Measurements from ENCODE around the gene PRICKLE4. TPM values are rescaled to one million over a fixed set of nuclear protein-coding genes. Genes with fewer than 3 reads are reported as not detected.
A peak's percentile ranks its signal among the peaks of the same experiment; 100 is the strongest.

PRICKLE4 gene
- polyA plus RNA-seq, 1 donor from 2014 or later, result 1.3 TPM

GRCh38 chr6:41734666-41735426 is 45.7 kb upstream of the PRICKLE4 start:
- Histone ChIP-seq H3K27ac (ENCODE audit: low read length) (no peak overlapping the region), H3K4me3 (ENCODE audit: low read length) (peak overlapping the region; percentile 65), H3K9me2 (ENCODE audit: insufficient read depth, low read length) (no peaks in the 10 kb centered on the region), H3K79me2 (replicated peaks; ENCODE audit: insufficient read depth, low read length) (no peaks in the 10 kb centered on the region), H2AFZ (ENCODE audit: low read depth, low read length) (no peak overlapping the region), H3K36me3 (ENCODE audit: insufficient read depth, low read length) (no peaks in the 10 kb centered on the region), H3K9me3 (ENCODE audit: low read length) (no peaks in the 10 kb centered on the region), H4K20me1 (ENCODE audit: insufficient read depth) (no peaks in the 10 kb centered on the region), H3K4me2 (ENCODE audit: low read length) (no peak overlapping the region), H3K9ac (ENCODE audit: low read length) (peak overlapping the region; percentile 38), H3K27me3 (ENCODE audit: insufficient read depth, low read depth, low read length) (peaks cover 22% of the 10 kb centered on the region), H3F3A (ENCODE audit: insufficient read depth, low read length, poor library complexity, severe bottlenecking) (no peaks in the 10 kb centered on the region)
- TF ChIP-seq SMC3 (conservative IDR thresholded peaks at IDR 0.05; ENCODE audit: poor library complexity), result no peak
- TF ChIP-seq EZH2 (IDR thresholded peaks at IDR 0.05; ENCODE audit: borderline replicate concordance, insufficient read depth, low read length, poor library complexity, severe bottlenecking), result no peak
- TF ChIP-seq EP300 (conservative IDR thresholded peaks at IDR 0.05; ENCODE audit: poor library complexity, severe bottlenecking), result no peak
- TF ChIP-seq RAD21 (conservative IDR thresholded peaks at IDR 0.05), result no peak
- no peak for TF ChIP-seq REST (IDR thresholded peaks at IDR 0.05; ENCODE audit: borderline replicate concordance)
- TF ChIP-seq MXI1 (conservative IDR thresholded peaks at IDR 0.05; ENCODE audit: poor library complexity, severe bottlenecking), result no peak
- TF ChIP-seq TAF1 (IDR thresholded peaks at IDR 0.05; ENCODE audit: low read depth), result no peak
- no peak for TF ChIP-seq POLR2AphosphoS5 (IDR thresholded peaks at IDR 0.05)
- TF ChIP-seq CTCF (IDR thresholded peaks at IDR 0.05; ENCODE audit: poor library complexity, severe bottlenecking), result no peak

GRCh38 chr6:41735427-41736185 is 45.0 kb upstream of the PRICKLE4 start, which contains the start of gene TFEB:
Gene TFEB, minus strand, starts transcription at chr6:41735608. Its CDS starts 44,395 bp downstream, at chr6:41691213.
- Histone ChIP-seq H3K4me2 (ENCODE audit: low read length) (peak within 1 kb of the TSS; percentile 54), H3K27ac (ENCODE audit: low read length) (no peak within 1 kb of the TSS), H2AFZ (ENCODE audit: low read depth, low read length) (no peak within 1 kb of the TSS), H3K36me3 (ENCODE audit: insufficient read depth, low read length) (no peaks in the 10 kb centered on the region), H3K79me2 (replicated peaks; ENCODE audit: insufficient read depth, low read length) (no peaks in the 10 kb centered on the region), H3K9ac (ENCODE audit: low read length) (peak within 1 kb of the TSS; percentile 38), H3F3A (ENCODE audit: insufficient read depth, low read length, poor library complexity, severe bottlenecking) (no peaks in the 10 kb centered on the region), H3K4me3 (ENCODE audit: low read length) (peak within 1 kb of the TSS; percentile 65), H3K9me3 (ENCODE audit: low read length) (no peaks in the 10 kb centered on the region), H3K9me2 (ENCODE audit: insufficient read depth, low read length) (no peaks in the 10 kb centered on the region), H4K20me1 (ENCODE audit: insufficient read depth) (no peaks in the 10 kb centered on the region), H3K27me3 (ENCODE audit: insufficient read depth, low read depth, low read length) (peaks cover 22% of the 10 kb centered on the region)
- TF ChIP-seq CTCF (IDR thresholded peaks at IDR 0.05; ENCODE audit: poor library complexity, severe bottlenecking), result peak; percentile 99
- no peak for TF ChIP-seq TAF1 (IDR thresholded peaks at IDR 0.05; ENCODE audit: low read depth)
- no peak for TF ChIP-seq POLR2AphosphoS5 (IDR thresholded peaks at IDR 0.05)
- TF ChIP-seq EZH2 (IDR thresholded peaks at IDR 0.05; ENCODE audit: borderline replicate concordance, insufficient read depth, low read length, poor library complexity, severe bottlenecking), result no peak
- peak; percentile 54 for TF ChIP-seq MXI1 (conservative IDR thresholded peaks at IDR 0.05; ENCODE audit: poor library complexity, severe bottlenecking)
- TF ChIP-seq RAD21 (conservative IDR thresholded peaks at IDR 0.05), result peak; percentile 62
- peak; percentile 70 for TF ChIP-seq SMC3 (conservative IDR thresholded peaks at IDR 0.05; ENCODE audit: poor library complexity)
- no peak for TF ChIP-seq REST (IDR thresholded peaks at IDR 0.05; ENCODE audit: borderline replicate concordance)
- TF ChIP-seq EP300 (conservative IDR thresholded peaks at IDR 0.05; ENCODE audit: poor library complexity, severe bottlenecking), result peak; percentile 62
